Keratinocyte (primary cell): ENCODE data around the gene SERGEF. TPM values are rescaled to one million over a fixed set of nuclear protein-coding genes. Genes with fewer than 3 reads are reported as not detected.
A peak's percentile ranks its signal among the peaks of the same experiment; 100 is the strongest.

Experiments
- DNase-seq: peaks from one replicate; pipeline ENCODE4 v3.0.0-alpha.2; 2011; ENCODE audit warnings: low read depth, missing footprints, low spot score
- FAIRE-seq: peaks from 2 replicates; lab custom pipeline; 2011; peaks lifted over from hg19 to GRCh38; lab: Jason Lieb, UNC
- H2AFZ ChIP-seq: 2 replicates; pipeline ENCODE4 v1.6.0; 2012; ENCODE audit warnings: low read length, control low read depth, inconsistent platforms; ENCODE audit not compliant: control insufficient read depth
- H3K27ac ChIP-seq: 2 replicates; pipeline ENCODE4 v1.5.1; 2011; ENCODE audit warnings: low read length; ENCODE audit not compliant: control insufficient read depth, insufficient read depth
- H3K27me3 ChIP-seq: 3 replicates; pipeline ENCODE4 v1.6.0; 2011; ENCODE audit warnings: low read length; ENCODE audit not compliant: control insufficient read depth, insufficient read depth; ENCODE audit errors: extremely low read depth
- H3K36me3 ChIP-seq, 2 experiments: 2 replicates in 1 of 2; 3 replicates in 1 of 2; pipeline ENCODE4 v1.5.1; 2011; ENCODE audit warnings: low read length in 2 of 2, mild to moderate bottlenecking in 1 of 2; ENCODE audit not compliant: control insufficient read depth in 2 of 2, insufficient read depth in 2 of 2; ENCODE audit errors: extremely low read depth in 1 of 2
- H3K4me1 ChIP-seq: 3 replicates; pipeline ENCODE4 v1.5.1; 2011; ENCODE audit warnings: low read length; ENCODE audit not compliant: control insufficient read depth, insufficient read depth; ENCODE audit errors: extremely low read depth
- H3K4me2 ChIP-seq: 3 replicates; pipeline ENCODE4 v1.6.0; 2011; ENCODE audit warnings: low read depth, low read length; ENCODE audit not compliant: control insufficient read depth, insufficient read depth; ENCODE audit errors: extremely low read depth
- H3K4me3 ChIP-seq, 3 experiments: fragments of 200-600 bp in 1 of 3; sonication (generic) in 1 of 3; 2 replicates in 2 of 3; 3 replicates in 1 of 3; pipeline ENCODE4 v1.5.1; 2011 to 2016; ENCODE audit warnings: low read length in 3 of 3, mild to moderate bottlenecking in 3 of 3, control low read depth in 2 of 3, inconsistent platforms in 1 of 3, low read depth in 1 of 3, mixed read lengths in 1 of 3, mixed run types in 1 of 3, moderate library complexity in 1 of 3; ENCODE audit not compliant: control insufficient read depth in 2 of 3, insufficient read depth in 2 of 3; ENCODE audit errors: extremely low read depth in 1 of 3
- H3K79me2 ChIP-seq: 2 replicates; pipeline ENCODE4 v1.6.0; 2012; ENCODE audit warnings: low read length; ENCODE audit not compliant: control insufficient read depth, insufficient read depth
- H3K9ac ChIP-seq: 3 replicates; pipeline ENCODE4 v1.6.0; 2011; ENCODE audit warnings: low read length; ENCODE audit not compliant: control insufficient read depth, insufficient read depth; ENCODE audit errors: extremely low read depth
- H3K9me1 ChIP-seq: 3 replicates; pipeline ENCODE4 v1.6.0; 2011; ENCODE audit warnings: low read length; ENCODE audit not compliant: control insufficient read depth, insufficient read depth; ENCODE audit errors: extremely low read depth
- H3K9me3 ChIP-seq: 2 replicates; pipeline ENCODE4 v1.5.1; 2012; ENCODE audit warnings: low read depth, low read length; ENCODE audit not compliant: control insufficient read depth
- H4K20me1 ChIP-seq: 3 replicates; pipeline ENCODE4 v1.6.0; 2011; ENCODE audit warnings: low read length; ENCODE audit not compliant: control insufficient read depth, insufficient read depth; ENCODE audit errors: extremely low read depth
- EZH2 ChIP-seq: IDR thresholded peaks from one replicate; pipeline ENCODE4 v1.6.1; 2012; ENCODE audit warnings: inconsistent platforms, mild to moderate bottlenecking, low read length, moderate library complexity
- dilution Hi-C: fragments of 300-500 bp; cut with MboI; formaldehyde crosslinking; loops from one replicate; pipeline ENCODE4 v1.7.0; 2020; ENCODE audit warnings: low sequenced_read_pairs; ENCODE audit not compliant: extremely low pct_ligation_motif_present
- polyA plus RNA-seq, 5 experiments: library from polyadenylated mRNA; depleted of rRNA in 3 of 5; stranded (reverse) in 3 of 5; stranded (forward) in 1 of 5; unstranded in 1 of 5; fragments of >200 nt; gene quantifications; 1 replicate in 1 of 5; 2 replicates in 3 of 5; 3 replicates in 1 of 5; pipeline versions ENCODE4 v1.2.1 to v1.2.3, GENCODE V29; 2011 to 2012; ENCODE audit warnings: missing spikeins in 2 of 5, low read depth in 1 of 5, low replicate concordance in 1 of 5
- TF ChIP-seq, protein P1 (sequence below), 3 experiments: IDR thresholded peaks in 1 of 3; conservative IDR thresholded peaks in 1 of 3; optimal IDR thresholded peaks in 1 of 3; 2 replicates in 2 of 3; 3 replicates in 1 of 3; pipeline versions ENCODE3 to v1.5.1; 2011; ENCODE audit warnings: low read length in 3 of 3, mild to moderate bottlenecking in 3 of 3, moderate library complexity in 2 of 3, control low read depth in 1 of 3, inconsistent platforms in 1 of 3; ENCODE audit not compliant: insufficient read depth in 2 of 3; ENCODE audit errors: extremely low read depth in 1 of 3

Gene SERGEF
- polyA plus RNA-seq, 1 donor (not counting 4 experiments of a cell fraction or from before 2014, with no cell fraction given), result 15.6 TPM

DNA sequence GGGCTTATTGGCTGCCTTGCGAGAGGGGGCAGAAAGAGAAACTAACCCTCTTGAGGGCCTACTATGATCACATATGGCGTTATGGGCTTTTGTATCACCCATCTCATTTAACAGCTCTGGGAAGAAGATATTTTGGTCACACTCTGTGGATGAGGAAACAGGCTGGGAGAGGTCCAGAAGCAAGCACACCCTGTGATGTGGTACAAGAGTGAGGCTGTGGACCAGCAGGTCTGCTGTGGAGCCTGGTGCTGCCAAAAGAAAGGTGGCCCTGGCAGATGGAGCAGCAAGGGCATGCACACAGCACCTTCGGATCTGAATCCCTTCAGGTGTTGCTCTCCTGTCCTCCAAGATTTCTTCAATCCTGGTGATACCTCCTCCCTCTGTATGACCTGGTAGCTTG lies 214.1 kb downstream of the SERGEF start:
- no peak for FAIRE-seq
- Histone ChIP-seq H3K27me3 (no peaks in the 10 kb centered on the region), H4K20me1 (no peaks in the 10 kb centered on the region), H3K4me2 (peak overlapping the region; percentile 49), H3K9me3 (no peaks in the 10 kb centered on the region), H3K27ac (peak overlapping the region; percentile 55), H3K9me1 (peaks cover 6% of the 10 kb centered on the region), H3K4me3 (no peak overlapping the region), H3K9ac (peak overlapping the region; percentile 31), H3K79me2 (no peaks in the 10 kb centered on the region), H3K4me1 (peaks cover 18% of the 10 kb centered on the region), H2AFZ (no peak overlapping the region), H3K36me3 (no peaks in the 10 kb centered on the region)
- no peak for TF ChIP-seq EZH2
- TF ChIP-seq, protein P1, sequence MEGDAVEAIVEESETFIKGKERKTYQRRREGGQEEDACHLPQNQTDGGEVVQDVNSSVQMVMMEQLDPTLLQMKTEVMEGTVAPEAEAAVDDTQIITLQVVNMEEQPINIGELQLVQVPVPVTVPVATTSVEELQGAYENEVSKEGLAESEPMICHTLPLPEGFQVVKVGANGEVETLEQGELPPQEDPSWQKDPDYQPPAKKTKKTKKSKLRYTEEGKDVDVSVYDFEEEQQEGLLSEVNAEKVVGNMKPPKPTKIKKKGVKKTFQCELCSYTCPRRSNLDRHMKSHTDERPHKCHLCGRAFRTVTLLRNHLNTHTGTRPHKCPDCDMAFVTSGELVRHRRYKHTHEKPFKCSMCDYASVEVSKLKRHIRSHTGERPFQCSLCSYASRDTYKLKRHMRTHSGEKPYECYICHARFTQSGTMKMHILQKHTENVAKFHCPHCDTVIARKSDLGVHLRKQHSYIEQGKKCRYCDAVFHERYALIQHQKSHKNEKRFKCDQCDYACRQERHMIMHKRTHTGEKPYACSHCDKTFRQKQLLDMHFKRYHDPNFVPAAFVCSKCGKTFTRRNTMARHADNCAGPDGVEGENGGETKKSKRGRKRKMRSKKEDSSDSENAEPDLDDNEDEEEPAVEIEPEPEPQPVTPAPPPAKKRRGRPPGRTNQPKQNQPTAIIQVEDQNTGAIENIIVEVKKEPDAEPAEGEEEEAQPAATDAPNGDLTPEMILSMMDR (optimal IDR thresholded peaks at IDR 0.05 in 1 of 3, IDR thresholded peaks at IDR 0.05 in 1 of 3, conservative IDR thresholded peaks at IDR 0.05 in 1 of 3; ENCODE audit: extremely low read depth in 1 of 3, insufficient read depth in 2 of 3, low read length in 3 of 3), result no peak
- no peak for DNase-seq
- dilution Hi-C loops, result no loop called here

DNA sequence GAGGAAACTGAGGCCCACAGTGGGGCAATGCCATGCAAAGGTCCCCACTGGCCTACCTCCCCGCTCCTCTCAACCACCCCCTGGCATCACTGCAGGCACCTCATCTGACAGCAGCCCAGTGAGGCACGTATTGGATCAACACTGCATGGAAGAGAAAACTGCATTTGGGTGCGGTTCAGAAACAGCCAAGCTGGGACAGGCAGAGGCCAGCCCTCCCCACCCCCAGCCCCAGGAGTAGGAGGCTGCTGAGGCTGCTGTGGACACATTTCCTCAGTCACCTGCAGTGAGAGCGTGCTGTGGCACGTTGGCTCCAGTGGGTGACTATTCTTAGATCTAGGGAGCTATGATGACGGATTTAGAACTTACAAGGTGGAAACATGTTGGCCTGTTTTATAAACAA lies 214.6 kb downstream of the SERGEF start:
- H4K20me1 ChIP-seq, result no peaks in the 10 kb centered on the region
- no peaks in the 10 kb centered on the region for H3K27me3 ChIP-seq
- TF ChIP-seq, protein P1 (optimal IDR thresholded peaks at IDR 0.05 in 1 of 3, IDR thresholded peaks at IDR 0.05 in 1 of 3, conservative IDR thresholded peaks at IDR 0.05 in 1 of 3; ENCODE audit: extremely low read depth in 1 of 3, insufficient read depth in 2 of 3, low read length in 3 of 3), result no peak
- no peak for TF ChIP-seq EZH2
- dilution Hi-C loops, result no loop called here
- no peak overlapping the region for H3K9ac ChIP-seq
- no peaks in the 10 kb centered on the region for H3K36me3 ChIP-seq
- no peaks in the 10 kb centered on the region for H3K79me2 ChIP-seq
- peak overlapping the region; percentile 55 for H3K27ac ChIP-seq
- no peaks in the 10 kb centered on the region for H3K9me3 ChIP-seq
- peak; percentile 89 for FAIRE-seq
- peaks cover 18% of the 10 kb centered on the region for H3K4me1 ChIP-seq
- DNase-seq, result peak; percentile 75
- H3K9me1 ChIP-seq, result peaks cover 6% of the 10 kb centered on the region
- peak overlapping the region; percentile 57 for H3K4me2 ChIP-seq
- peak overlapping the region in 1 of 3 experiments; percentile 3 for H3K4me3 ChIP-seq
- no peak overlapping the region for H2AFZ ChIP-seq
